ENCODE data around the gene ISLR2.
"Not testable (repeated sequence)": the region's sequence is repeated elsewhere in the genome, so short reads cannot be mapped to it uniquely, and the experiment has no call there.

ISLR2 gene

DNA sequence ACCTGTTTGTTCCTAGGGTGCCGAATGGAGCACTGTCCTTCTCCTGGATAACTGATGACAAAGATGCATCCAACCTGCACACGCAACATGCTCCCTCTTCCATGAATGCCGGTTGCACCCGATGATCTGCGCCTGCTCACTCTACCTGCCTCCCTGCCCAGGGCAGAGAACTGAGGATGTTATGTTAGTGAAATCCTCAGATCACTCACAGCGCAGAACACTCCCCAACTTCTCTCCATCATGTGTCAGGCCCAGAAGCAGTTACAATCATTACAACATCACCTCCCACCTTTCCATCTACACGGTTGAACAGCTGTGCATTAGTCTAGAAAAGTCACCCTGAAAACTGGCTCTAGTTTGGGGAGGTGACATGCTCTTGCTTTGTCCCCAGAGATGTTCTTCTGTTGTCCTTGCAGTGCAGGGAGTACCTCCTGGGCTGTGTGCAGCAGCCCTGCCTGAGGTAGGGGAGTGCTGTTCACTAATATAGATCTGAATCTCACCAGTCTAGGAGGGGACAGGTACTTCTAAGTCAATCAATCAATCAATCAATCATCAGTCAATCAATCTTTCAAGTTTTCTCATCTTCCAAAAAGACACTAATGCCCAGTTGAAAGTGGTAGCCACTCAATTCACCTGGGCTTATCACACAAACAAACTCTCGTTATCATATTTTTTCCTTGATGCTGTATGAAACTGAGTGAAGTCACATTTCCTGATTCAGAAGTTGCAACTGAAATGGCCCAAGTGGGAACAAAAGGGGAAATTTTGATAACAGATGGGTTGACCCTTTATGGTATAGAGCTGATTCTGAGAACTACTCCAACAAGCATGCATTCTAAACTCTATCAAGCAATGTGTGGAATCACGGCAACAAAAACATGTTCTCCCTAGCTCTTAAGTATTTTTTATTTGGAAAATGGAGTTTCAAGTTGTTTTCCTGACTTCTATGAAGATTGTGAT lies 27.8 kb downstream of the ISLR2 start:
- DNase-seq, result no peak

DNA sequence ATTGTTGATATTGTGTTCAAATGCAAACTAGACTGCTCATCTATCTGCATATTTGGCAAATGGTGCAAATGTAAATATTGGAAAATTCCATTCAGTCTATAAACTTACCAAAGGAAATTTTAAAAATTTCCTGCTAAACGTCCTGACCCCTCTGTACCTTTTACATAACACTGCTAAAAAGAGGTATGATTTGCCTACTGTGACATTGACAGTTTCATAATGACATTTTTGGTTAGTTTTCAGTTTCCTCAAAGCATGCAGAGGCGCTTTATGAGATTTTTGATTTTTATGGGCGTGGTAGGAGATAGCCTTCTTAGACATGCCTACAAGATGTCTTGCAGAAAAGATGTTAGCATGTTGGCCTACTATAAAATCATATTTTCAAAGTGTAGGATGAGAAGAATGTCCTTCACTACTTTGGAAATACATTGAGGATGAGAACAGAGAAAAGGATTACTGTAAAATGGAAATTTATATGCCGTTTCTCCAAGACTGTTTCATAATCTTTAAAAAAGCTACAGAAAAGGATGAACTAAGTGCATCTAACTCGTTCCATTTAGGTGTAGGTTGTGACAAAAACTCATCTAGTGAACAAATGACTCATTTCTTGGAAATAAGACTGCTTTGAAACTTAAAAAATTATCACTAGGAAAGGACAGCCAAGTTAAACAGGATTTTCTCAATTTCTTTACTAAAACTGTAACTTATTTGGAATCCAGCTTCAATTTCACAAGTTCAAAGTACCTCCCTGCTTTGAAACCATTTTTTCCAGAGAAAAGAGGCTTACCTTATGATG lies 28.7 kb downstream of the ISLR2 start:
- DNase-seq, result no peak

DNA sequence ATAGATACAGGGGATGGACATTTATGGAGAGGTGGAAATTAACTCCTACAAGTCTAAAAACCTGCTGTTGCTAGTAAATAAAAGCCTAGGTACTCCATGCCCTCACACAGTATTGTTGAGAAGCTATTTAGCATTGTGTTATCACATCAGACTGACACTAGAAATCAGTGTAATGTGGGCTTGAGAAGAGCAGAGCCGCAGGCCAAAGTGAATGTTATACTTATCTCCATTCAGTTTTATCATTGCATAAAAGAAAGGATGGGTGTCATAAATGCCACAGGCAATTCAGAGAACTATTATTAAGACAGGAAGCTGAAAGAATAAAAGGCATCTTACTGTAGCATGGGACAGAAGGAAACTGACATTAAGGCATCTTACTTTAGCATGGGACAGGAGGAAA lies 29.4 kb downstream of the ISLR2 start:
- DNase-seq, result no peak

DNA sequence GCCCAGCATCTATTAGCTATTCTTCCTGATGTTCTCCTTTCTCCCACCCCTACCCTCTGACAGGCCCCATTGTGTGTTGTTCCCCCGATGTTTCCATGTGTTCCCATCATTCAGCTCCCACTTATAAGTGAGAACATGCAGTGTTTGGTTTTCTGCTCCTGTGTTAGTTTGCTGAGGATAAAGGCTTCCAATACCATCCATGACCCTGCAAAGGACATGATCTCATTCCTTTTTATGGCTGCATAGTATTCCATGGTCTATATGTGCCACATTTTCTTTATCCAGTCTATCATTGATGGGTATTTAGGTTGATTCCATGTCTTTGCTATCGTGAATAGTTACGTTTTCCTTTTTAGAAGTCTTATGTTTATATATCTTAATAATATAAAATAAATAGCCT lies 30.0 kb downstream of the ISLR2 start:
- not testable (repeated sequence) for DNase-seq

DNA sequence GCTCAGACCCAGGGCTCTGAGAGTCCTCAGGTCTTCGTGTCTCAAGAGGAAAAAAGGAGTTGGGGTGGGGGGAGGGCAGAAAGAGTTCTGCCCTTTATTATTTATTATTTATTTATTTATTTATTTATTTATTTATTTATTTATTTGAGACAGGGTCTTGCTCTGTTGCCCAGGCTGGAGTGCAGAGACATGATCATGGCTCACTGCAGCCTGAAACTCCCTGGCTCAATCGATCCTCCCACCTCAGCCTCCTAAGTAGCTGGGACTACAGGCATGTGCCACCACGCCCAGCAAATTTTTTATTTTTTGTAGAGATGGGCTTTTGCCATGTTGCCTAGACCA lies 31.8 kb downstream of the ISLR2 start:
- DNase-seq, result not testable (repeated sequence)

DNA sequence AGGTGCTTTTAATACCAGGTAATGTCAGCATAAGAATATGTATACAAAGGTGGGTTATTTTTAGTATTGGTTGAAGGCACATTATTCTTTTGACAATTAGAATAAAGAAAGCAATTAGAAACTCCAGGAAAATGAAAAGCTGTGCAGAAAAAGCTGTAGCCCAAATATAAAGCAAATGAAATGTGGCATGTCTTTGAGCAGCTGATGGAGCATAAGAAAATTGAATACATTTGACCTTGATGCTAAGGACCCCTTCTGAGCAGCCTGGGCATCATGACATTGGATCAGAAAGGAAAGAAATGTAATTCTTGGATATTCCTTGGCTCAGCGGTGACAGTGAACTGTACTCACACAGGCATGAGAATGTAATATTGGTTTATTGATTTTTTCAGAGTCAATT lies 35.1 kb downstream of the ISLR2 start:
- no peak for DNase-seq

DNA sequence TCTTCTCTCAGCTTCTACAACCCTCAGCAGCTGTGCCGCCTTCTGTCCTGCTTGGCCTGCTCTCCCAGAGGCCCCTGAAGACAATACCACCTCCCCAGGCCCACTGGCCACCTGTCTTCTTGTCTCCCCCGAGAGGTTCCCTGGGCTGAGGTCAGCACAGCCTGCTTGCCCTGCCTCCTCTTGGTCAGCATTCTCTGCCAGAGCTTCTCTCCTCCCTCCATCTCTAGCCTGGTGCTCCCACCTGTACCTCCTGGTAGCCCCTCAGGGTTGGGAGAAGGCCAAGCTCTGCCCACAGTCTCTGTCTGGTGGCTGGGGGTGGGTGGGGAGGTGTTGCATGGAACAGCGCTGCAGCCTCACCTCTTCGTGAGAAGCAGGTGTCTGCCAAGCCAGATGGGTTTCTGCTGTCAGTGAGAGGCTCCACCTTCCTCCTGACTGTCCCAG lies 37.5 kb downstream of the ISLR2 start:
- no peak for DNase-seq

DNA sequence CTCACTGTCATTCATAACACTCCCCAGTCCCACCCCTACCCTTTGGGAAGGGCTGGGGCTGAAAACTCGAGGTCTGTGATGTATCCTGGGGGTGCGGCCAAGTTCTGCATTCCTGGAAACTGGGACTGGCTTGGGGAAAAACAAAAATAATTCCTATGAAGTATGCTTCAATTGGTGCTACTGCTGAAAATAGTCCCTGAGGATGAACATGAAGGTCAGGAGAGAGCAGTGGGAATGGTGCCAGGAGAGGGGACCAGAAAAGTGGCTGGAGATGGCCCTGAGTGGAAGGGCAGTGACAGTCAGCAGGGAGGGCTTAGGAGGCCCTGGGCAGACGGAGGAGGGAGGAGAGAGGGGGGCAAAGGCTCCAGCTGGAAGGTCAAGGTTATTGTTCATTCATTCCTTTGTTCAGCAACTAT lies 38.3 kb downstream of the ISLR2 start:
- DNase-seq, result no peak

DNA sequence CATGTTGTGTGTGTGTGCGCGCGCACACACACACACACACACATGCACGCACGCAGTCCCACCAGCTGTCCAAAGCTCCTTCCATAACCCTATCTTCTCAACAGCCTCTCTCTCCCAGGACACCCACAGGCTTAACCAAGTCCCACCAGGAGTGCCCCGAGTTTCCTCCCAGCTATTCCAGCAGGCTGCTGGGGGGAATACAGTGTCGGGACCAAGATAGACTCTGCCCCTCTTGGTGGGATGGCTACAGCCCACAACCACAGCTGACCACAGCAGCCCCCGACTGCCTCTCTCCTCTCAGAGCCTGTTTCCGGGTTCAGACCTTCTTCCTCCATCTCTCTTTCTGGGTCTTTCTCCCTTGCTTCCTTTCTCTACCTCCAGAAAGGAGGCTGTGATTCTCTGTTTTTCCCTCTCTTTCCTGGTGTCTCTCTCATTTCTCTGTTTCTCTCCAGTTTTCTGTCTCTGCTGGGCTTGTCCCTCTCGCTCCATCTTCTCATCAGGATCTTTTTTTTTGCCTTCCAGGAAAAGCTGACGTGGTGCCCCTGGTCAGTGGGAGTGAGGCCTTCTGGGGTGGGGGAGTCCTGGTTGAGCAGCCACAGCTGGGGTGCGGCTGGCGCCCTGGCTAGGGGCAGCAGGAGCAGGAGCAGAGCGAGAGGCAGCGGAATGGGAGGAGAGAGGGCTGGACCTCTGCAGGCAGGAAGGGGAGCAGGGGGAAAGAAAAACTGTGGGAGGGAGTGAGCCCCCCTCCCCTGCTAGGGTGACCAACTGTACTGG lies 39.9 kb downstream of the ISLR2 start:
- no peak for DNase-seq

DNA sequence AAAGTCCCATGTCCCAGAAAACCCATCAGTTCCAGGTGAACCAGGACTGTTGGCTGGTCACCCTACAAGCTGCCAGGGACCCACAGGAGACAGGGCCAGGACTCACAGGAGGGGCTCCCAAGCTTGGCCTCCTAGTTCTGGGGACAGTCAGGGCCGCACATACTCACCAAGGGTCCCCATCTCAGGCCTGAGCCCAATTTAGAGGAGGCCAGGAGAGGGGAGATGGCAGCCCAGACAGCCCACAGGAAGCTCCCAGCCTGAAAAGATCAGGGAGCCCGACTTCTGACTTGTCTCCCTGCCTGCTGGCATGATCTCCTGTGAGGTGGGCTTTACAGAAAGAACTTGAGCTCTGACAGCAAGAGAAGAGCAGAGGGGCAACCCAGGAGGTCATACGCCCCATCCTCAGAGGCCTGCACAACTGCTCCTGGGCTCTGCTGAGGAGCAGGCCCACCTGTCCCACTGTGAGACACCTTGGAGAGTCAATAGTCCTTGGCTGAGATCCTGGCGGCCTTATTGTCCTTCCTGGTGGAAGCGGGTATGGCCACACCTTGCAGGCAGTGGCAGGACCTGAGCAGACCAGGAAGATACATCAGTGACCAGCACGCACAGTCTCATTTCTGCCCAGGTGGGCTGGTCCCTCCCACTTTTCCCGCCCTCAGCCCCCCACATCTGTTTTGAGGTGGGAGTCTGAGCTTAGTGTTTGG lies 40.6 kb downstream of the ISLR2 start:
- DNase-seq, result no peak

DNA sequence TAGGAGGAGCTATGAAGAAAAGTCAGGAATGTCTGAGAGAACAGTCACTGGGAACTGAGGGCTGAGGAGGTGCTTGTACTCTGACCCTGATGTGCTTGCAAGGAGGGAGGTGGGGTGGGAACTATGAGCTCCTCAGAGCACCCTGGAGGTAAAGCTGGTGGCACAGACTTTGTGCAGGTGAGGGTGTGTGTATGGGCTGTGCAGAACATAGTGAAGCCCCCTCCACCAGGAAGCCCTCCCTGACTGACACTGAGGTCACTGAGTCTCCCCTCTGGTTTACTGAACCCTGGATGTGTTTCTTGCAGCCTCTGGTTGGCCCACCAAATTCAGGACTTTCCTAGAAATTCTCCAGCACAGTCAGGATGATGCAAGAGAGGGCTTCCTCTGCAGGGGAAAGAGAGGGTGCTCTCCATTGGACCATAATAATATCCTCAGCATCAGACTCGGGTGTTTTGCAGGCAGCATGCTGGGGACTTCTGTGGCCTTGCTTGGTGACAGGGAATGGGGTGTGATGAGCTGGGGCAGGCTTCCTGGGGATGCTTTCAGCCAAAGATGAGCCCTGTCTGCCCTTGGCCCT lies 41.7 kb downstream of the ISLR2 start:
- DNase-seq, result no peak

DNA sequence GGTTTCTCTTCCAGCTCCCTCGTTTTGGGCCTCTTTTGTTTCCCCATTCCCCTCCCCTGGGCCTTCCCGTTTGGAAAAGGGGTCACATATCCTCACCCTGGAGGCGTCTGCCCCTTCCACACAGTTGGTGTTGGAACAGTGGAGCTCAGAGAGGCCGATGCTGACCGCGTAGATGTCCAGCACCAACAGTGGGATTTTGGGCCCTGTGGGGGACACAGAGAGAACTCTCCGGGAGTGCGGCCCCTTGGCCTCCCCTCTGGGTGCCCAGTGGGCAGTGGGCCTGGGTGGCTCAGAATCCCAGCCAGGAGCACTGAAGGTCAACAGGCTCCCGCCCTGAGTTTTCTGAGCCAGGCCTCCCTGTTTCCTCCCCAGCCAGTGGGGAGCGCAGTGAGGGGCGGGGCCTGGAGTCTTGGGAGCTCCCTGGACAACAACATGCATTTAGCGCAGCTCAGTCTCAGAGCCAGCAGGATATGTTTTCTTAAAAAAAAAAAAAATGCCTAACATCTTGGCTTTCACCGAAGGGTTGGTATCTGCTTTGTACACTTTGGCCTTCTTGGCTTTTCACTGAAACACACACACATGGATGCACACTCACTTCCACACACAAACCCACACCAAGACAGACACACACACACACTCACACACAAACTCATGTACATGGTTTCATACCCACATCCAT lies 42.5 kb downstream of the ISLR2 start:
- no peak for DNase-seq

DNA sequence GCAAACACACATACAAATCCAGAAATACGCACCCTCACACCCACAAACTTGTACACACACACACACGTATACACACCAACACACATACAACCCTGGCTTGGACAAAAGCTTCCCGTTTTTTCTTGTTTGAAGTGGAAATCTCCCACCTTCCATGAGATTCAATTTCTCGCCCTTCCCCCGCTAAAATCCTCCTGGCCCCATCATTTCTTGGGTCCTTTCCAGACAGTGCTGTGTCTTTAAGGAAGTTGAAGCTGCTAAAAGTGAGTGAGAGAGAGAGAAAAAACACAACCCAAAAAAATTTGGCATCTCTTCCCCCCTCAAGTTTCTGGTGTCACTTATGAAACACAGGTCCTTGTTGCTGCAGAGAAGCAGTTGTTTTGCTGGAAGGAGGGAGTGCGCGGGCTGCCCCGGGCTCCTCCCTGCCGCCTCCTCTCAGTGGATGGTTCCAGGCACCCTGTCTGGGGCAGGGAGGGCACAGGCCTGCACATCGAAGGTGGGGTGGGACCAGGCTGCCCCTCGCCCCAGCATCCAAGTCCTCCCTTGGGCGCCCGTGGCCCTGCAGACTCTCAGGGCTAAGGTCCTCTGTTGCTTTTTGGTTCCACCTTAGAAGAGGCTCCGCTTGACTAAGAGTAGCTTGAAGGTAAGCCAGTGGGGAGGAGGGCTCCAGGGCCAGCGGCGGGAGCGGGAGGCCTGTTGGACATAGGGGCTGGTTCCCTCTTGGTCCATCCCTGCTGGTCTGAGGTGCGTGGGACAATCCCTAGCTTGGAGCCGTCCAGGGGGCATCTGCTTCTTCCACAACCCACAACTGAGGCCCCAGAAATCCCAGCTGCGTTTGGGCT lies 43.2 kb downstream of the ISLR2 start, which contains the start of gene ISLR:
TSS of gene ISLR (plus strand) at position 331 of the 839 bp plus-strand sequence. CDS start 1,149 bp downstream, outside the sequence.
- no peak for DNase-seq

DNA sequence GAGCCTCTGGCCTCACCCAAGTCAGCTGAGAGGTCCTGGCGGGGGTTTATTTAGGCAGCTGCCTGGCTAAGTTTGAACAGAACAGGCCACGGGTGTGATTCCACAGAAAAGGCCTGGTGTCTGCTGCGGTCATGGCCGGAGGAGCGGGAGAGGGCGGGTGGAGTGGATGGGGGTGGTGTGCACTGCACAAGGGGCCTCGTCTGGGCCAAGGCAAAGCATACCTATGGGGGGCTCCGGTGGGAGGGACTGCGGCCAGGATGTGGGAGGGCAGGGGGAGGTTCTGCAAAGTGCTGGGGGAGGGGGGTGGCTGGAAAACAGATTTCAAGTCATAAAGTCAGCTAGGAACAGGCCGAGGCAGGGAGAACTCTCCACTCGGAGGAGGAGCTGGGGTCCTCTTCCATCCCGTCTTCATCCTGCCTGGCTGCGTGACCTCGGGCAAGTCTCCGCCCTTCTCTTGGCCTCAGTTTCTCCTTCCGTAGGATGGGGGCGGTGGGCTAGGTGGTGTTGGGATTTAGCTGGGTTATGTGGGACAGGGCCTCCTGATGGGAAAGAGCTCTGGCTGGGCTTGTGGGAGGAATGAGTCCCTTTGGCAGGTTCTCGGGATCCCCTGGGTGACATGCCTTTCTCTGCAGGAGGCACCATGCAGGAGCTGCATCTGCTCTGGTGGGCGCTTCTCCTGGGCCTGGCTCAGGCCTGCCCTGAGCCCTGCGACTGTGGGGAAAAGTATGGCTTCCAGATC lies 44.0 kb downstream of the ISLR2 start:
- DNase-seq, result no peak

DNA sequence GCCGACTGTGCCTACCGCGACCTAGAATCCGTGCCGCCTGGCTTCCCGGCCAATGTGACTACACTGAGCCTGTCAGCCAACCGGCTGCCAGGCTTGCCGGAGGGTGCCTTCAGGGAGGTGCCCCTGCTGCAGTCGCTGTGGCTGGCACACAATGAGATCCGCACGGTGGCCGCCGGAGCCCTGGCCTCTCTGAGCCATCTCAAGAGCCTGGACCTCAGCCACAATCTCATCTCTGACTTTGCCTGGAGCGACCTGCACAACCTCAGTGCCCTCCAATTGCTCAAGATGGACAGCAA lies 44.5 kb downstream of the ISLR2 start:
- no peak for DNase-seq

DNA sequence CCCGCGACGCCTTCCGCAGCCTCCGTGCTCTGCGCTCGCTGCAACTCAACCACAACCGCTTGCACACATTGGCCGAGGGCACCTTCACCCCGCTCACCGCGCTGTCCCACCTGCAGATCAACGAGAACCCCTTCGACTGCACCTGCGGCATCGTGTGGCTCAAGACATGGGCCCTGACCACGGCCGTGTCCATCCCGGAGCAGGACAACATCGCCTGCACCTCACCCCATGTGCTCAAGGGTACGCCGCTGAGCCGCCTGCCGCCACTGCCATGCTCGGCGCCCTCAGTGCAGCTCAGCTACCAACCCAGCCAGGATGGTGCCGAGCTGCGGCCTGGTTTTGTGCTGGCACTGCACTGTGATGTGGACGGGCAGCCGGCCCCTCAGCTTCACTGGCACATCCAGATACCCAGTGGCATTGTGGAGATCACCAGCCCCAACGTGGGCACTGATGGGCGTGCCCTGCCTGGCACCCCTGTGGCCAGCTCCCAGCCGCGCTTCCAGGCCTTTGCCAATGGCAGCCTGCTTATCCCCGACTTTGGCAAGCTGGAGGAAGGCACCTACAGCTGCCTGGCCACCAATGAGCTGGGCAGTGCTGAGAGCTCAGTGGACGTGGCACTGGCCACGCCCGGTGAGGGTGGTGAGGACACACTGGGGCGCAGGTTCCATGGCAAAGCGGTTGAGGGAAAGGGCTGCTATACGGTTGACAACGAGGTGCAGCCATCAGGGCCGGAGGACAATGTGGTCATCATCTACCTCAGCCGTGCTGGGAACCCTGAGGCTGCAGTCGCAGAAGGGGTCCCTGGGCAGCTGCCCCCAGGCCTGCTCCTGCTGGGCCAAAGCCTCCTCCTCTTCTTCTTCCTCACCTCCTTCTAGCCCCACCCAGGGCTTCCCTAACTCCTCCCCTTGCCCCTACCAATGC lies 45.1 kb downstream of the ISLR2 start:
- DNase-seq, result no peak

DNA sequence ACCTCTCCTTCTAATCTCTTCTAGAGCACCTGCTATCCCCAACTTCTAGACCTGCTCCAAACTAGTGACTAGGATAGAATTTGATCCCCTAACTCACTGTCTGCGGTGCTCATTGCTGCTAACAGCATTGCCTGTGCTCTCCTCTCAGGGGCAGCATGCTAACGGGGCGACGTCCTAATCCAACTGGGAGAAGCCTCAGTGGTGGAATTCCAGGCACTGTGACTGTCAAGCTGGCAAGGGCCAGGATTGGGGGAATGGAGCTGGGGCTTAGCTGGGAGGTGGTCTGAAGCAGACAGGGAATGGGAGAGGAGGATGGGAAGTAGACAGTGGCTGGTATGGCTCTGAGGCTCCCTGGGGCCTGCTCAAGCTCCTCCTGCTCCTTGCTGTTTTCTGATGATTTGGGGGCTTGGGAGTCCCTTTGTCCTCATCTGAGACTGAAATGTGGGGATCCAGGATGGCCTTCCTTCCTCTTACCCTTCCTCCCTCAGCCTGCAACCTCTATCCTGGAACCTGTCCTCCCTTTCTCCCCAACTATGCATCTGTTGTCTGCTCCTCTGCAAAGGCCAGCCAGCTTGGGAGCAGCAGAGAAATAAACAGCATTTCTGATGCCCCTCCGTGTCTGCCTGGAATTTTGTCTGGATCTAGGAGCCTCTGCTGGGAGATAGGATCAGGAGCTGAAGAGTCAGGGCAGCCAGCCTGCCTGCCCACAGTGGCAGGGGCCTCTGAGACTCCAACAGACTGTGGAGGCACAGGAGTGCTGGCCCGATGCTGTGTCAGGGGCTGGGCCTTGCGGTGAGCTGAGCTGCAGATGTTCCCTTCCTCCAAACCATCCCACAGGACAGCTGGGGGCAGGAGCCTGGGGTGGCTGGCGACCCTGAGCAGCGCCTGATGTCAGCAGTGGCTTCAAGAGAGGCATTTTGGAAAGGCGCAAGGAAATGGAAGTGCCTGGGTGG lies 46.2 kb downstream of the ISLR2 start:
- no peak for DNase-seq
